NCI-H1092 treated with DMSO at 0.1 percent for 48 hours (cell line): Measurements from ENCODE around the gene DLL4.
A peak's percentile ranks its signal among the peaks of the same experiment; 100 is the strongest.

Experiments used
- DNase-seq: peaks from one replicate; lab custom pipeline; 2025; lab: John Stamatoyannopoulos, UW

DLL4 gene

GRCh38 chr15:40926659-40927494, 2.3 kb upstream of the DLL4 start:
- DNase-seq = no peak

- peak; percentile 40 for DNase-seq
These were observed 1.7 kb upstream of the DLL4 start for GRCh38 chr15:40927495-40927872.

GRCh38 chr15:40927873-40928806, 1.0 kb upstream of the DLL4 start:
- peak; percentile 72 for DNase-seq

- DNase-seq = peak; percentile 54
These were observed 705 bp downstream of the DLL4 start for GRCh38 chr15:40929660-40930429.

- peak; percentile 35 for DNase-seq
These were observed 1.5 kb downstream of the DLL4 start for GRCh38 chr15:40930430-40931299.

- DNase-seq = no peak
These were observed 2.4 kb downstream of the DLL4 start for GRCh38 chr15:40931300-40932142.

- peak; percentile 50 for DNase-seq
These were observed 3.0 kb downstream of the DLL4 start for GRCh38 chr15:40932156-40932555.

GRCh38 chr15:40932649-40933516, 3.7 kb downstream of the DLL4 start:
- DNase-seq = peak; percentile 22

GRCh38 chr15:40933517-40933902, 4.4 kb downstream of the DLL4 start:
- no peak for DNase-seq

GRCh38 chr15:40934457-40934856, 5.3 kb downstream of the DLL4 start:
- DNase-seq = no peak

GRCh38 chr15:40936234-40936708, 7.1 kb downstream of the DLL4 start:
- no peak for DNase-seq

GRCh38 chr15:40936709-40937666, 7.8 kb downstream of the DLL4 start:
- DNase-seq = no peak

- DNase-seq = no peak
These were observed 8.8 kb downstream of the DLL4 start for GRCh38 chr15:40937762-40938535.

GRCh38 chr15:40938536-40938870, 9.4 kb downstream of the DLL4 start:
- DNase-seq = no peak

GRCh38 chr15:40940296-40940801, 11.2 kb downstream of the DLL4 start:
- DNase-seq = no peak

GRCh38 chr15:40941068-40941527, 12.0 kb downstream of the DLL4 start:
- DNase-seq = no peak
